ENCODE results near the gene LDHA. TPM values are rescaled to one million over a fixed set of nuclear protein-coding genes. Genes with fewer than 3 reads are reported as not detected.

LDHA gene
- total and polyA plus RNA-seq, 2 of the 13 experiments (the other 11 are each of a cell fraction or from before 2014, with no cell fraction given): 805 to 1,547 TPM

GRCh38 chr11:18394928-18395734 is 768 bp downstream of the LDHA start (continued):
- no peak; the same call in 1 of the 2 replicates for TF ChIP-seq ZNF235 (CRISPR knock-in tag; IDR thresholded peaks at IDR 0.05; ENCODE audit: borderline replicate concordance)
- no peak for TF ChIP-seq ZNF10 (CRISPR knock-in tag; IDR thresholded peaks at IDR 0.05; ENCODE audit: borderline replicate concordance, low read depth)
- TF ChIP-seq FLYWCH1 (CRISPR knock-in tag; IDR thresholded peaks at IDR 0.05): no peak
- TF ChIP-seq SKIL (CRISPR knock-in tag; IDR thresholded peaks at IDR 0.05; ENCODE audit: borderline replicate concordance): no peak
- TF ChIP-seq ZNF431 (CRISPR knock-in tag; IDR thresholded peaks at IDR 0.05; ENCODE audit: borderline replicate concordance, low read depth): no peak
- TF ChIP-seq ZFP90 (CRISPR knock-in tag; IDR thresholded peaks at IDR 0.05; ENCODE audit: borderline replicate concordance): no peak
- no peak for TF ChIP-seq NFIB (CRISPR knock-in tag; IDR thresholded peaks at IDR 0.05; ENCODE audit: borderline replicate concordance)
- no peak for TF ChIP-seq STAT5B (CRISPR knock-in tag; IDR thresholded peaks at IDR 0.05)
- no peak for TF ChIP-seq JDP2 (CRISPR knock-in tag; IDR thresholded peaks at IDR 0.05; ENCODE audit: borderline replicate concordance)
- TF ChIP-seq HOXA3 (CRISPR knock-in tag; IDR thresholded peaks at IDR 0.05): no peak
- peak; percentile 41; the same call in 1 of the 2 replicates for TF ChIP-seq CC2D1A (CRISPR knock-in tag; IDR thresholded peaks at IDR 0.05)
- TF ChIP-seq ZFP1 (CRISPR knock-in tag; IDR thresholded peaks at IDR 0.05): no peak
- TF ChIP-seq AKAP8 (CRISPR knock-in tag; IDR thresholded peaks at IDR 0.05): 0 out of 2 replicates have a peak, but pooled peaks have one; percentile 34
- no peak for TF ChIP-seq ZNF256 (CRISPR knock-in tag; conservative IDR thresholded peaks at IDR 0.05)
- no peak for TF ChIP-seq NPAS2 (CRISPR knock-in tag; IDR thresholded peaks at IDR 0.05; ENCODE audit: borderline replicate concordance)
- TF ChIP-seq ZNF704 (CRISPR knock-in tag; IDR thresholded peaks at IDR 0.05; ENCODE audit: borderline replicate concordance): 0 out of 2 replicates have a peak, but pooled peaks have one; percentile 7
- TF ChIP-seq ARNT2 (CRISPR knock-in tag; IDR thresholded peaks at IDR 0.05; ENCODE audit: low read depth): 0 out of 2 replicates have a peak, but pooled peaks have one; percentile 39
- TF ChIP-seq THAP11 (CRISPR knock-in tag; IDR thresholded peaks at IDR 0.05): no peak
- 0 out of 2 replicates have a peak, but pooled peaks have one; percentile 20 for TF ChIP-seq ZNF850 (CRISPR knock-in tag; conservative IDR thresholded peaks at IDR 0.05)
- TF ChIP-seq TBP (CRISPR knock-in tag; IDR thresholded peaks at IDR 0.05): no peak
- TF ChIP-seq ZNF33A (CRISPR knock-in tag; IDR thresholded peaks at IDR 0.05; ENCODE audit: borderline replicate concordance): no peak
- no peak for TF ChIP-seq ZBTB14 (CRISPR knock-in tag; IDR thresholded peaks at IDR 0.05)
- no peak for TF ChIP-seq YEATS4 (CRISPR knock-in tag; IDR thresholded peaks at IDR 0.05; ENCODE audit: borderline replicate concordance)
- no peak for TF ChIP-seq KAT7 (CRISPR knock-in tag; IDR thresholded peaks at IDR 0.05; ENCODE audit: borderline replicate concordance)
- TF ChIP-seq XRCC5 (optimal IDR thresholded peaks at IDR 0.05; ENCODE audit: low read length): no peak
- TF ChIP-seq TOE1 (CRISPR knock-in tag; IDR thresholded peaks at IDR 0.05): no peak
- 0 out of 2 replicates have a peak, but pooled peaks have one; percentile 25 for TF ChIP-seq BORCS8-MEF2B (CRISPR knock-in tag; IDR thresholded peaks at IDR 0.05)
